Measurements from ENCODE around the gene INPP4A.
"Not testable (repeated sequence)": the region's sequence is repeated elsewhere in the genome, so short reads cannot be mapped to it uniquely, and the experiment has no call there.

Gene INPP4A

GRCh38 chr2:98444436-98445176 lies at the start of gene INPP4A:
INPP4A (plus strand) TSS chr2:98444858; CDS start chr2:98520049, 75,191 bp downstream.
- peak; percentile 61 for DNase-seq (ENCODE audit: low read depth)

- no peak for DNase-seq (ENCODE audit: low read depth)
Measured at GRCh38 chr2:98395977-98396376, 48.7 kb upstream of the INPP4A start.

- DNase-seq (ENCODE audit: low read depth): no peak
Measured at GRCh38 chr2:98396745-98397355, 47.8 kb upstream of the INPP4A start.

GRCh38 chr2:98399140-98399539 lies 45.5 kb upstream of the INPP4A start:
- DNase-seq (ENCODE audit: low read depth): no peak

- no peak for DNase-seq (ENCODE audit: low read depth)
Measured at GRCh38 chr2:98403878-98404277, 40.8 kb upstream of the INPP4A start.

GRCh38 chr2:98404556-98405250 lies 40.0 kb upstream of the INPP4A start:
- DNase-seq (ENCODE audit: low read depth): no peak

- DNase-seq (ENCODE audit: low read depth): no peak
Measured at GRCh38 chr2:98405301-98405700, 39.4 kb upstream of the INPP4A start.

GRCh38 chr2:98408155-98408554 lies 36.5 kb upstream of the INPP4A start:
- no peak for DNase-seq (ENCODE audit: low read depth)

- peak; percentile 92 for DNase-seq (ENCODE audit: low read depth)
Measured at GRCh38 chr2:98412751-98413458, 31.8 kb upstream of the INPP4A start.

- not testable (repeated sequence) for DNase-seq (ENCODE audit: low read depth)
Measured at GRCh38 chr2:98414246-98414645, 30.4 kb upstream of the INPP4A start.

GRCh38 chr2:98415719-98416248 lies 28.9 kb upstream of the INPP4A start:
- DNase-seq (ENCODE audit: low read depth): not testable (repeated sequence)

GRCh38 chr2:98416383-98417159 lies 28.1 kb upstream of the INPP4A start:
- DNase-seq (ENCODE audit: low read depth): peak; percentile 32

GRCh38 chr2:98419544-98419943 lies 25.1 kb upstream of the INPP4A start:
- no peak for DNase-seq (ENCODE audit: low read depth)

GRCh38 chr2:98419977-98420725 lies 24.5 kb upstream of the INPP4A start:
- no peak for DNase-seq (ENCODE audit: low read depth)

- DNase-seq (ENCODE audit: low read depth): no peak
Measured at GRCh38 chr2:98422449-98422848, 22.2 kb upstream of the INPP4A start.

- no peak for DNase-seq (ENCODE audit: low read depth)
Measured at GRCh38 chr2:98426771-98427170, 17.9 kb upstream of the INPP4A start.

- no peak for DNase-seq (ENCODE audit: low read depth)
Measured at GRCh38 chr2:98432145-98432544, 12.5 kb upstream of the INPP4A start.

GRCh38 chr2:98433363-98433964 lies 11.2 kb upstream of the INPP4A start:
- DNase-seq (ENCODE audit: low read depth): no peak

- DNase-seq (ENCODE audit: low read depth): no peak
Measured at GRCh38 chr2:98434492-98434891, 10.2 kb upstream of the INPP4A start.

GRCh38 chr2:98435670-98436069 lies 9.0 kb upstream of the INPP4A start:
- DNase-seq (ENCODE audit: low read depth): not testable (repeated sequence)

All from HS-5 (cell line).